HCT116 (cell line): ENCODE measurements around the gene PRKAG2.

Experiments used
- EZH2 ChIP-seq: fragments of 200-600 bp; sonication (generic); IDR thresholded peaks from 2 replicates; pipeline ENCODE4 v1.6.1; 2017; ENCODE audit warnings: antibody characterized with exemption, mixed run types
- MAX ChIP-seq: IDR thresholded peaks from 2 replicates; pipeline ENCODE4 v1.6.1; 2012
- SRF ChIP-seq: IDR thresholded peaks from 2 replicates; pipeline ENCODE4 v1.6.1; 2012; ENCODE audit warnings: low read depth

GRCh38 chr7:151852486-151853396, 24.2 kb downstream of the PRKAG2 start:
- TF ChIP-seq MAX (no peak), EZH2 (no peak), SRF (no peak)
